ENCODE measurements around the gene JAZF1. TPM values are rescaled to one million over a fixed set of nuclear protein-coding genes. Genes with fewer than 3 reads are reported as not detected.

The JAZF1 gene
- total and polyA plus RNA-seq, 2 of the 4 experiments (the other 2 are of a cell fraction) = 8.4 to 10.5 TPM

DNA sequence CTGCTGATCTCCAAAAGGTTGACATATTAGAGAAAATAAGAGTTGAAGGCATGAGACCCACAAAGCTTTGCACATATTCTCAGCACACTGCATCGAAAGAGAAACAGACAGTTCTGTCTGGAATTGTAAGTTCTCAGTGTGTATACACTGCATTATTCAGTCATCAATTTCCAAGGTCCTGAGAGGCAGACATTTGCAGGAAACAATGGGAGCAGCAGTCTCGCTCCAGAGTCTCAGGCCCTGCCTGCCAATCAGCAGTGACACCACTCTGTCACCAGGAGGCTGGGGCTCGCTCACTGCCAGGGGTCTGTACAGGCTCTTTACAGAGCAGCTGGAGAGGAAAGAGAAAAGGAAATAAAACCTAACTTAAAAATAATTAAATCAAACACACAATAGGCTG lies 36.3 kb downstream of the JAZF1 start:
- Histone ChIP-seq H3K36me3 (ENCODE audit: control insufficient read depth, insufficient read depth, low read length) (peaks cover 1% of the 10 kb centered on the region; the same call in 1 of the 2 replicates), H3K9ac (ENCODE audit: low read depth, low read length) (no peak overlapping the region), H3K23ac (ENCODE audit: low read depth, low read length) (no peak overlapping the region; the same call in 1 of the 2 replicates), H3K18ac (ENCODE audit: low read depth, low read length) (no peak overlapping the region), H3K4me1 (ENCODE audit: control insufficient read depth, insufficient read depth, low read length) (peaks cover 2% of the 10 kb centered on the region; the same call in 1 of the 2 replicates), H4K20me1 (ENCODE audit: insufficient read depth, low read length) (peaks cover 10% of the 10 kb centered on the region; the same call in 1 of the 2 replicates), H4K91ac (ENCODE audit: insufficient read depth, low read depth, low read length) (no peak overlapping the region), H3K27ac (ENCODE audit: insufficient read depth, low read length) (no peak overlapping the region), H3K9me1 (ENCODE audit: insufficient read depth, low read length) (peaks cover 13% of the 10 kb centered on the region), H3K4ac (ENCODE audit: low read depth, low read length) (no peak overlapping the region), H2AFZ (replicated peaks; ENCODE audit: low read length, poor library complexity) (no peak overlapping the region), H3K79me1 (ENCODE audit: low read depth in 1 of 2, low read length in 2 of 2) (peaks cover 29 to 57% of the 10 kb centered on the region in 2 experiments), H3K14ac (replicated peaks; ENCODE audit: low read depth, low read length) (no peak overlapping the region), H2BK20ac (ENCODE audit: low read depth, low read length) (no peak overlapping the region), H4K5ac (ENCODE audit: low read depth, low read length) (no peak overlapping the region), H3K9me3 (ENCODE audit: control insufficient read depth, insufficient read depth, low read length) (peaks cover 4% of the 10 kb centered on the region; the same call in 1 of the 2 replicates), H2BK15ac (ENCODE audit: low read depth, low read length) (no peak overlapping the region), H3K56ac (ENCODE audit: extremely low read depth, insufficient read depth, low read length) (no peak overlapping the region), H2BK5ac (ENCODE audit: low read depth, low read length, poor library complexity, severe bottlenecking) (no peak overlapping the region), H2AK5ac (ENCODE audit: low read depth, low read length) (0 out of 2 replicates have a peak overlapping the region, but pooled peaks have one; percentile 33), H3K27me3 (ENCODE audit: control insufficient read depth, insufficient read depth, low read length) (no peaks in the 10 kb centered on the region), H3K4me2 (ENCODE audit: low read depth, low read length) (no peak overlapping the region), H2BK120ac (ENCODE audit: low read depth, low read length) (no peak overlapping the region), H4K8ac (ENCODE audit: low read depth in 2 of 2, low read length in 2 of 2) (0 out of 4 replicates have a peak overlapping the region, but pooled peaks of 1 of the 2 experiments have one; percentile 42), H2AK9ac (replicated peaks; ENCODE audit: low read depth, low read length, poor library complexity) (no peak overlapping the region), H3K4me3 (ENCODE audit: insufficient read depth, low read depth, low read length) (no peak overlapping the region)
- no CpG with 5 or more reads among the region's 3 CpGs for WGBS, 2 experiments (ENCODE audit: extremely low coverage in 2 of 2, insufficient read length in 1 of 2)
- BruUV-seq (replicated peaks) = no TSS peak
- intact Hi-C loops (cut with micrococcal nuclease) = no loop called here
- dilution Hi-C loops (cut with HindIII; ENCODE audit: low sequenced_read_pairs, unreplicated experiment) = no loop called here
- ATAC-seq (ENCODE audit: low read depth) (no peak), DNase-seq (no peak)
- no peak for TF ChIP-seq NFE2L2 (IDR thresholded peaks at IDR 0.05; ENCODE audit: low read depth, low read length)
- TF ChIP-seq RCOR1 (IDR thresholded peaks at IDR 0.05; ENCODE audit: insufficient replicate concordance, low read length) = no peak
- TF ChIP-seq MAZ (IDR thresholded peaks at IDR 0.05; ENCODE audit: borderline replicate concordance, low read depth, low read length) = no peak
- in situ Hi-C loops (cut with MboI; ENCODE audit: low sequenced_read_pairs) = no loop called here
- CTCF ChIA-PET = no interaction called here
- POLR2A ChIA-PET (ENCODE audit: unreplicated experiment) = no interaction called here

Data from IMR-90 (cell line).